Pons (tissue), 1 donor: ENCODE data around the gene FRS2.

ENCODE experiments used
- DNase-seq: peaks from one replicate; pipeline ENCODE4 v3.0.0-alpha.2; 2016; ENCODE audit warnings: low spot score

The FRS2 gene

DNA sequence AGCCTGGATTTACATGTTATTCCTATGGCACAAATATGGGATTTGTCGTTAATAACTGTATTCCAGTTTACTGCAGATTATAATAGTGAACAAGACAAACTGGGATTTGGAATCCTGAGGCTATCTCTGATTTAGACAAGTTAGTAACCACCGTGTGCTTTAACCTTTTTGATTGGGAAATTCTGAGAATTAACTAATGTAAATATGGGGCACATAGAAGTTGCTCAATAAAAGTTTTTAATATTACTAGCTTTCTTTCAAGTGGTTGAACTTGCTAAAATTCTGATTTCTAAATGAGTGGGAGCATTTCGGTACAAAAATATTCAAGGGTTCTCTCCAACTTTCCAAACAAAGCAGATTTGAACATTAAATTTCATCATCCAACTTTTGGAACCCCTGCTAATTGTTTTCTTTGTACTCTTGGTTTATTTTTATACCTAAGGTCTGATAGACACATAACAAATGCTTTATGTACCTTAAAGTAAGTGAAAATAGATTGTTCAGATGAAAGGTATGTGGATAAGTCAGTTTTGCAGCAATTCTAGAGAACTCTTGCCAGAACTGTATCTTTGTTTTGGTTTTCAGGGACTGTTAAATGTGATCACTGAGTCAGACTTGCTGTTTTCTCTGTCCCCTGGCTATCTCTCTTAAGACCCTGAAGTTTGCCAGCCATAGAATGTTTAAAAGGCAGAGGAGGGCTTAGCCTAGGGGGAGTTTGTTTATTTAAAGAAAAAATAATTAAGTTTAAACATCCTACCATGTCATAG, 57.5 kb downstream of the FRS2 start:
- DNase-seq: no peak

DNA sequence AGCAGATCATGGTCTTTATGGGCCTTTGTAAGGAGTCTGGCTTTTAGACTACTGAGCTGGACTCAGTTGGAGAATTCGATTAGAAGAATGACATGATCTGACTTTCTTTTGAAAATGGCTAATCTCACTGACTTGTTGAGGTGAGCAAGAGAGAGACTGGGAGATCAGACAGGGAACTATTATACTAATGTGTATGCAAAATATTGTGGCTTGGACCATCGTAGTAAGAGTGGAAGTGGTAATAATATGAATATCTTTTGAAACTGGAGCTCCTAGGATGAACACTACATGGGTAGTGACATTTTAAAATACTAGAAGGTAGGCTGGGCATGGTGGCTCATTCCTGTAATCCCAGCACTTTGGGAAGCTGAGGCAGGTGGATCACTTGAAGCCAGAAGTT, 58.8 kb downstream of the FRS2 start:
- DNase-seq: no peak

DNA sequence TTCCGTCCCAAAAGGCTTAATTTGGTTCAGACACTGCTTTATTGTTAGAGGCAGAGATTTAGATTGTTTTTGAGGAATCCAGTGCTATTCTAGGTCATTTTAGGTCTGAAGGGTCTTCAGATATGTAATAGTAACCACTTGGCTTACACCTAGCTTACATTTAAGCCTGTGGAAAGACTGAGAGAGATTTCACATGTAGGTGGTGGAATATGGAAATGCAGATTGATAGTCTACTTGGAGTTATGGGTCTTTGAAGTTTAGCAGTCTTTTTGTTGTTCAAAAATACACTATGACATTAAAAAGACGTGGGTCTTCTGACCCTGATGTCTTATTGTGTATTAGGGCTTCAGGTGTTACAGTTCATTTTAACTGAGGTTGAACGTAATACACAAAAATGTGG, 63.7 kb downstream of the FRS2 start:
- DNase-seq: no peak

DNA sequence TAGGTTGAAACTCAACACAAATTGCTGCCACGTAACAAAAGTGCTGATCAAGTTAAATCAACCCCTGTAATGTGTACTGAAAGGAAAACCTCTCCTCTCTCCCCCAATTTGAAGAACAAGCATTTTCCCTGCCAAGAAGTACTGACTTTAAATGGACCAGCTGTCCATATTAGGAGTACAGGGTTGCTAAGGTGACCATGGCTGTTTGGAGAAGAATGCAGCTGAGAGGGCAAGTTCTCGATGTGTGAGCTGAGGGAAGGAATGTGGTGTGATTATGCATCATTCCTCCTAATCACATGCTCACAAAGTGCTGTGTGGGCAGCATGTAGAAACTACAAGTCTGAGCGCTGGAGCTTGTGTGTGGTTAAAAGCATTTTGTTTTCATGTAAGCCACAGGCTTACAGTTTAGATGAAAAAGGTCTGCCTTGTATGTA, 64.2 kb downstream of the FRS2 start:
- peak; percentile 86 for DNase-seq

DNA sequence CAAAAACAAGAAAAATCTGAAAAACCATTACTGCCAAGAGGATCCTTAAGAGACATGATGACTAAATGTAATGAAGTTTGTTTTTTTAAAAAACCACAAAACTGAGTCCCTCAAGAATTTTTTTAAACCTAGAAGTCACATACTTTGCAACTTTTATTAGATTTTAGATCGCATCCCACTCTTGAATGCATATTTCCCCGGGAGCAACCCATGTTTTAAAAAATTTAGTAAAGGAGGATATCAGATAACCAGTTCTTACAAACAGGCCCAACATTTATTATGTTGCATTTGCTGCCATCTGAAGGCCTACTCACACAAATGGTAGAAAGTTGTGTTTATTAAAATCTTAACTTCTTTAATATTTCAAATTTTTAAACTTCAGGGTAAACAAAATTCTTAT, 70.8 kb downstream of the FRS2 start:
- DNase-seq: no peak

DNA sequence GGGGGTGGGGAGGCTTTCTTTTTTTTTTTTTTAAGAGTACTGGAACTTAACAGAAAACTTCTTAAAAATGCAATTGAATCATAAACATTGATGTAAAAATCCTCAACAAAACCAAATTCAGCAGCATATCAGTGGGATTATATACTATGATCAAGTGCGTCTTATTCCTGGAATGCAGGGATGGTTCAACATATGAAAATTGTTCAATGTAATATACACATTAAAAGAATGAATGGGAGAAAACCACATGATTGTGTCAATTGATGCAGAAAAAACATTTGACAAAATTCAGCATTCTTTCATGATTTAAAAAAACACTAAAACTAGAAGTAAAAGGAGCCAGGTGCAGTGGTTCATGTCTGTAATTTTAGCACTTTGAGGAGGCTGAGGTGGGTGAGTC, 73.9 kb downstream of the FRS2 start:
- no peak for DNase-seq

DNA sequence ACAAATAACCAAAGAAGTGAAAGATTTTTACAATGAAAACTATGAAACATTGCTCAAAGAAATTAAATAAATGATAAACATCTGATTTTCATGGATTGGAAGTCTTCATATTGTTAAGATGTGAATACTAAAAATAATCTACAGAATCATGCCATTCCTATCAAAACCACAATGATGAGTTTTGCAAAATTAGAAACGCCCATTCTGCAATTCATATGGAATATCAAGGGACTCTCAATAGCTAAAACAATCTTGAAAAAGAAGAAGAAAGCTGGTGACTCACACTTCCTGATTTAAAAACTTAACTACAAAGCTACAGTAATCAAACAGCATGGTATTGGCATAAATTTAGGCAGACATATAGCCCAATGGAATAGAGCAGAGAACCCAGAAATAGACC, 74.9 kb downstream of the FRS2 start:
- no peak for DNase-seq

DNA sequence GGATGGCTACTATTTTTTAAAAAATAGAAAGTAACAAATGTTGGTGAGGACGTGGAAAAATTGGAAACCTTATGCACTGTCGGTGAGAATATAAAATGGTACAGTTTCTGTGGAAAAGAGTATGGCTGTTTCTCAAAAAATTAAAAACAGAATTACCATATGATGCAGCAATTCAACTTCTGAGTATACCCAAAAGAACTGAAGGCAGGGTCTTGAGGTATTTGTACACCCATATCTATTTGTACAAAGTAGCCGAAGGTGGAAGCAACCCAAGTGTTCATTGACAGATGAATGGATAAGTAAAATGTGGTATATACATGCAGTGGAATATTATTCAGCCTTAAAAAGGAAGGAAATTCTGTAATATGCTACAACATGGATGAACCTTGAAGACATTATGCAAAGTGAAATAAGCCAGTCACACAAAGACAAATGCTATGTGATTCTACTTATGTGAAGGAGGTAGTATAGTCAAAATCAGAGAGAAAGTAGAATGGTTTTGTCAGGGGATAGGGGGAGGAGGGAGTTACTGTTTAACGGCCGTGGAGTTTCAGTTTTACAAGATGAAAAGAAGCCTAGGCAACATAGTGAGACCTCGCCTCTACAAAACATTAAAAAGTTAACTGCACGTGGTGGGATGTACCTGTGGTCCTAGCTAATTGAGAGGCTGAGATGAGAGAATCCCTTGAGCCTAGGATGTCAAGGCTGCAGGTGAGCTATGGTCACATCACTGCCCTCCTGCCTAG, 76.7 kb downstream of the FRS2 start:
- DNase-seq: no peak

DNA sequence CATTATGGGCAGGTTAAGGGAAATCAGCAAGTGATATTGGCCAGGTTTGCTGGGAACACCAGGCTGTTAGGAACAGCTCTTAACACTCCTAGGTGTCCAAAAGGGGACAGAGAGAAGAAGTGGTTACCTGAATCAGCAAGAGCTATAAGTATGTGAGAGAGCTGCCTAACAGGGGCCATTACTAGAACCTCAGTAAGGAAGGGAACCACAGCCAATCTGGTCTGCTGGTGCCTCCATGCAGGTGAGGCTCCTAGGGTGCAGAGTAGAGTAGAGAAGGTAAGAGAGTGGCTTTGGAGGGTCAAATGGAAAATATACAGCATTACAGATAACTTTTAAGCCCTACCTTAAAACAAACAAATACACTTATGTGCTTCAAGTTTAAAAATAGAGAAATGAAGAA, 78.5 kb downstream of the FRS2 start:
- DNase-seq: no peak

DNA sequence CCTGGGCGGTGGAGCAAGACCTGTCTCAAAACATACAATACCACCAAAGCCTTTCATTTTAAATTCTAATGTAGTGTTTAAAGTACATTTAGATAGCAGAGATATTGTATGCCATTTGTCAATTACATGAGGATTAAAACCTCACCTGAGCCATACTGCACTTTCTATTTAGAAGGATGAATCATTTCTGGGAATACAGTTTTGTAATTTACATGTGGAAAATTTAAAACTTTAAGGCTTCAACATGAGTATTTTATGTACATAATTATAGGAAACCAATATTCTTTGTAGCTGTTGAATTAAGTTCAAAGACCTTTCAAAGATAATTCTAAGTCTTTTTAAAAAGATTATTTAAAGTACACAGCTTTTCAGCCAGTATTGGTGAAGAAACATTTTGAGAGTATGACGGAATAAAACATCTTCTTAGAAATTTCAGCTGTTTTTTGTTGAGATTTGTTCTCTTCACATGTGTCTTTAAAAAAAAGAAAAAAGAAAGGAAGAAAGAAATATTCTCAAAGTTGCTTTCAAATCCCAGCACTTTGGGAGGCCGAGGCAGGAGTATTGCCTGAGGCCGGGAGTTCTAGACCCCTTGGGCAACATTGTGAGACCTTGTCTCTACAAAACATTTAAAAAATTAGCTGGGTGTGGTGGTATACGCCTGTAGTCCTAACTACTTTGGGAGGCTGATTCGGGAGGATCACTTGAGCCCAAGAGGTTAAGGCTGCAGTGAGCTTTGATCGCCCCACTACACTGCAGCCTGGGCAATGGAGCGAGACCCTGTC, 80.6 kb downstream of the FRS2 start:
- no peak for DNase-seq

DNA sequence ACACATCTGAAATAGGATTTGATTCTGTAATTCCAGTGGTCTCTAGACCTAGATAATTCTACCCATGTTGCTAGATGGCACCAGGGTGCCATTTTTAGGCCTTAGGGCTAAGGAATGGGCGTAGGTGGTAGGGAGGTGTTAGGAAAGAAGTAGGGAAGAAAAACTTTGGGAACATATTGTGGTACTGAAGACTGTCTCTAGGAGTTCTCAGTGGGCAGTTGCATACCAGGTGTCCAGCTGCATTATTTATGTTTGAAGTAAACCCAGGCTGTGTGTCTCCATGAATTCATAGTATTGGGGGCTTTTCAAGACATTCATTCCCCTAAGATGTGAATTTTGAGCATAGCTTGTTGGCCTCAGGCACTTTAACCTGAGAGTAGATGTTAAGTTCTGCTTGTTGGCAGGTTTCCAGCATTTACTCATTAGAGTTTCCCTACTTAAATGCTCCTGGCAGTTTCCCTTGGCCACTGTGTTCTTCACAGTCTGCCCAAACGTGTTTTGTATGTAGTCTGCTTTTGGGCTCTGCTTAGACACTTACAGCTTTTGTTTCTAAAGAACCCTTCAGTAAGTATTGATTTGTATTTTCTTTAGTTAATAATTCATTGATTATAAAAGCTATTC, 83.5 kb downstream of the FRS2 start:
- peak; percentile 35 for DNase-seq

DNA sequence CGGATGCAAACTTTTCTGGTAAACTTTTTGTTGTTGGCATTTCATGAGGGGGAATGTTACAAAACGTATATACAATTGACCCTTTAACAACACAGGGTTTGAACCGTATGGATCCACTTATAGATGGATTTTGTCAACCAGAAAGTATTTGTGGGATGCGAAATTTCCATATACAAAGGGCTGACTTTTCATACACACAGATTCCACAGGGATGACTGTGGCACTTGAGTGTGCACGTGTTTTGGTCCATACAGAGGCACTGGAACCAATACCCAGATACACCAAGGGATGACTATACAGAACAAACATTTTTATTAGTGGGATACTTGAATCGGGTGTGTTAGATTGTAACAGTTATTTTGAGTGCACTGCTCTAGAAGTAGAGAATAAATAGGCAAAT, 85.3 kb downstream of the FRS2 start:
- no peak for DNase-seq

DNA sequence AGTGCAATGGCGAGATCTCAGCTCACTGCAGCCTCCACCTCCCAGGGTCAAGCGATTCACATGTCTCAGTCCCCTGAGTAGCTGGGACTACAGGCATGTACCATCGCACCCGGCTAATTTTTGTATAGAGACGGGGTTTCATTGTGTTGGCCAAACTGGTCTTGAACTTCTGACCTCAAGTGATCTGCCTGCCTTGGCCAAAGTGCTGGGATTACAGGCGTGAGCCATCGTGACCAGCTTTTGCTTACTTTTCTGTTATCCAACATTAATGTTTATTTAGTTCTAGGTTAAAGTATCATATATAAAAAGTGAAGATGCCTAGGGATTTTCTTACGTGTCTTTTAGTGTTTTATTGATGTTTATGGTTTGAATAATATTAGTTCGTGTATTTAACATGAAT, 86.2 kb downstream of the FRS2 start:
- DNase-seq: no peak

DNA sequence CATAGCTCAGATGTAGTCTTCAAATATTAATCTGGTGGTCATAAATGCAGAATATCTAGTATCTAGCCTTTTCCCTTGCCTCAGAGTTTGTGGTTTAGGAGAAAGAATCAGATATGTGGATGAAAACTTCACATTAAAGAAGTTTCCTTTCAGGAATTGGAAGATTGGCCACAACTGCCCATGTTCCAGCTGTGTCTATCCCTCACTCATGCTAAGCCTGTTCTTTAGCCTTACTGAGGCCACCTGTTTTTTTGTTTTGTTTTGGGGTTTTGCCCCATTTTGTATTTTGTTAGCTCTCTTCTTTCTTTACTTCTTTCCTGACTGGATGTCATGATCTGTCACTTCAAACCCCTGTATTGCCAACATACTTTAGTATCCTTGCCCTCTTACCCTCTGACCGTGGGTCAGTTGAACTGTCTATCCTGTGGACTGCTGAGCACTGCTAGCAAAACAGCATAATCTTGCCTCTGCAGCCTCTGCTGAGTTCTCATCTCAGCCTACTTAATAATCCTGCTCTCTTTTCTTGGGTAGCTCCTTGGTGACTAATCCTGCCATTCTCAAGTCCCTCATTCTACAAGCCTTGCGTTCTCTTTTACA, 93.1 kb downstream of the FRS2 start:
- DNase-seq: no peak

DNA sequence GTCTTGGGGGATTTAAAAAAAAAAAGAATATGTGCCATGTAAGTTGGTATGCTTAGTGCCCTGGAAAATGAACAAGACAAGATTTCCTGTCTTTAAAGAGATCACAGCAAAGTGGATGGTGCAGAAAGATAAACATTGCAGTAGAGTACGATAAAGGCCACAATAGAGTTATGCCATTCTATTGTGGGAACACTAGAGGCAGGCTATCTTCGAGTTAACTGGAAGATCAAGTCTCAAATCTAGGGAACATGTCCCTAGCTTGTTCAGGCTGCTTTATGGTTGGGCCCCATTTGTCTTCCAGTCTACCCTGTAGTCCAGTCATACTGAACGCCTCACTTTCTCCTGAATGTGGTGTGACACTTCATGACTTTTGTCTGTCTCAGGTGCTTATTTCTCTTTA, 96.4 kb downstream of the FRS2 start:
- DNase-seq: no peak

DNA sequence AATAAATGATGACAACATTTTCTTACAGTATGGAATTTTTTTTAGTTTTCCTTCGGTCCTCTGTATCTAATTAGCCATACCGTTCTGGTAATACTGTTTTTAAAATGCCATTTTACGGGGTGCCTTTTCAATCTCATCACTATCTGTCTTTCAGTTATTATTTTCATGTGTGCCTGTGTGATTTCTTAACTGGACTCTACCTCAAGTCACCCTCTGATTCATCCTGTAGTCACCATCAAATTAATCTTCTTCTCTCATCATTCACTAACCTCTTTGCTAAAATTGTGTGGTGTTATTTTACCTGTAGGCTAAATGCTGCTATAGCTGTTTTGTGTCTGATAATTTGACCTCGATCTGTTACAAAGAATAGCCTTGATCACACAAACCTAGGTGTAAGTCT, 99.0 kb downstream of the FRS2 start:
- DNase-seq: no peak

DNA sequence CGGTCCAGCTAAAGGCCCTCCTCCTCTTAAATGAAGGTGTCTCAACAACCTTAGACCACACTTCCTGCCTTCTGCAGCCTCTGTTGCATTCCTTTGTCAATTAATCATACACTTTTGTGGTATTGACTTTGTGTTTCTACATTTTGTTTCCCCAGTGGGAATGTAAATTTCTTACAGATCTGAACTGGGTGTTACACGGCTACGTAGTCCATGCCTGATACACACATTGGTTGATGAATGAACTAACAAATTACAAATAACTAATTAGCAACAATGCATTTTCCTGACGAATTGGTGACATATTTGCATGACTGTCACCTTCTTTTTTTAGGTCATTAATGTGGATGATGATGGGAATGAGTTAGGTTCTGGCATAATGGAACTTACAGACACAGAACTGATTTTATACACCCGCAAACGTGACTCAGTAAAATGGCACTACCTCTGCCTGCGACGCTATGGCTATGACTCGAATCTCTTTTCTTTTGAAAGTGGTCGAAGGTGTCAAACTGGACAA, 99.9 kb downstream of the FRS2 start:
- no peak for DNase-seq

DNA sequence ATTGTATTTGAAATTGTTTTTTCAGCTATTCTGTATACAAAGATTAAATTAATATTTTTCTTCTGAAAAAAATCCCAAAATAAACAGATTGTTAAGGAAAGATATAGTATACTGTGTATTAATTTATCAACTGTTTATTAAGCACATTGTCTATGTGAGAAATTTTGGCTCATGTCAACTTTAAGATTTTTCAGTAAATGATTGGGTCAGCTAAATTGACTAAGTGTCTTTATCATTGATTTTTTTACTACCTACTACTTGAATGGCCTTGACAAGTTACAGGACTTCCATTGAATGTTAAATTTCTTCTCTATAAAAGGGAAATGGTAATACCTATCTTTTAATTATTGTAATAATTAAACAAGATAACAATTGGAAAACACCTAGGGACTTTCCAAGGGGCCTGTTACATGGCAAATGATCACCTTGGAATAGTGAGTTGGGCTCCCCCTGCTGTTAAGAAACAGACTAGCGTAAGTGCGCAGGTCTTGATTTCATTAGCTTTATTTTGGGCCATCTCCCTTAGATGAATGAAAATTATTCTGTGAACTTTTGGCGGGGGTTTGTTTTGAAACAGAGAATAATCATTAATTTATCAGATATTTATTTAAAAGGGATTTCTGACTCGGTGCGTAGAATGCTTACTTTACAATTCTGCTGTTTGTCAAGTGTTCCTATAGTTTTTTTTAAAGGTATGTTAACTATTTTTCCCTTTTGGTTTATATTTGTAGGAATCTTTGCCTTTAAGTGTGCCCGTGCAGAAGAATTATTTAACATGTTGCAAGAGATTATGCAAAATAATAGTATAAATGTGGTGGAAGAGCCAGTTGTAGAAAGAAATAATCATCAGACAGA, 100.6 kb downstream of the FRS2 start:
- DNase-seq: peak; percentile 64

DNA sequence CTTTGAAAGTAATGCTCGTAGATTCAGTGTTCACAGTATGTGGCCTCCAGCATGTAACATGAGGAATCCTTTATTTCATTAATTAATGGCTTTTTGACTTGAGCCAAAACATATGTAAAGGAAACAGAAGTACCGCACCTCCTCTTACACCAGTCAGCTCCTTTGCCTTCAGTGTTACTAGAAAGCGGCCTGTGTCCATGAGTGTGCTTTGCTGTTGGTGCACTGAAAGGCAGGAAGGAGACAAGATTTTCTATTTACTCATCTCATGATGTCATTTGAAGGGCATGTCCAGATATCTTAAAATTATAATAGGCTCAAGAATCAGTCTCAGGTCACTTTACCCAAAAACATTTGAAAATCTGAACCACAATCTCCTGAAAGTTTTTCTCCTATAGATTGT, 105.2 kb downstream of the FRS2 start:
- DNase-seq: no peak

DNA sequence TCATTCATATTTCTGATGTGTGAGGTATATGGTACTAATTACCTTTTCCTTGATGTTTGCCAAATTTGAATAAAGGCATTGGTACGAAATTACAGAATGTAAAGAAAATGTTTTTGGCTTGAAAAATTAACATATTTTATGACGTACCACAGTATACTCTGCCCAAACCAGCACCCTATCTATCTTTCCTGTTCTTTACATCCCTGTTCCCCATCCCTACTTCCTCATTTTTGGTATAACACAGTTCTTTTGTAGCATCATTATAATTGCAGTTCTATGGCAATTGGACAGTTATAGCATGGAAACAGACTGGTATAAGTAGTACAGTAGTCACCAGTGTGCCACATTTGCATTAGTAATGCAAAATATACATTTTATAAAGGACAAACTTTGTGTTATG, 108.1 kb downstream of the FRS2 start:
- DNase-seq: no peak

DNA sequence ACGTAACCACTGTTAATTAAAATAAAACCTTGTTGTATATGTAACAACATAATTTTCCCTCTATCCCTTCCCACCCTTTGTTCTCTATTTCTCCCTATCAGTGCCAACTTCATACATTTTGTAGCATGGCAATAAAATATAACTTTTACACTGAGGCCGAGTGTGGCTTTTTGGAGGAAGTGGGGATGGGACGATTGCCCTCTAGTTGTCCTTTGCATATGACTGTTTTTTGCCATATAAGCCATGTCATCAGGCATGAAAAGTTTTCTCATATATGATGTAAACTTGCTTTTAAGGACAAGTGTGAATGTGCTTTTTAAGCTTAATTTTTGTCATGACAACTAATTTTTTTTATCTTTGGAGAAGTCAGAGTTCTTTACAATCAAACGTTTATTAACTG, 108.8 kb downstream of the FRS2 start:
- no peak for DNase-seq
